ENCODE measurements around the gene ETS1.

Gene ETS1

DNA sequence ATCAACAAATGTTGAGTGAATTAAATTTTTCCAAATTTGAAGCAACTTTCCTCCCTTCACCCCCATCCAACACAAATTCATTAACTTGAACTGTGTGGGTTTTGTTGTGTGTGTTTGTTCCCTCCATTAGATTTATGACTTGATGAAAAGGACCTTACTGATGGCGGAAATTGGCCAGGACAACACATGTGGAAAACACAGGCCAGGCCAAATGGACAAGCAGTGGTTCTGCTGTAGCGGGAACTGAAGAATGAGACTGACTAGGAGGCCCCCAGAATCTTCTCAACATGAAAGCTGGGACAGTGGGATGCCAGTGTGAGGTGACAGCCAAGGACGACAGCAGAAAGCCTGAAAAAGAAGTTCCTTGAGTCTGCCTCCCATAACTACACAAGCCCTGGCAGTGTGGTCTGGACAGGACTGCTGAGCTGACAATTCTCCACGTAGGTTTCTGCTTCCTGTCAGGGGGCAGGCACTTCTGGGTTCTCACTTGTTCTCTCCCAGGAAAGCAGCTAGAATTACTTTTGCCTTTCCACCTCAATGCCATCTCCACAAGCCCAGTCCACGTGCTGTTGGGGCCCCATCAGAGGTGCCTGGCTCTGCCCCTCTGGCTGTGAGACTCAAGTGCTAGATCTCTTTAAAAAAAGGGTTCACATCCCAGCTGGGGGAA is 94.3 kb downstream of the ETS1 start:
- TF ChIP-seq, protein P1, sequence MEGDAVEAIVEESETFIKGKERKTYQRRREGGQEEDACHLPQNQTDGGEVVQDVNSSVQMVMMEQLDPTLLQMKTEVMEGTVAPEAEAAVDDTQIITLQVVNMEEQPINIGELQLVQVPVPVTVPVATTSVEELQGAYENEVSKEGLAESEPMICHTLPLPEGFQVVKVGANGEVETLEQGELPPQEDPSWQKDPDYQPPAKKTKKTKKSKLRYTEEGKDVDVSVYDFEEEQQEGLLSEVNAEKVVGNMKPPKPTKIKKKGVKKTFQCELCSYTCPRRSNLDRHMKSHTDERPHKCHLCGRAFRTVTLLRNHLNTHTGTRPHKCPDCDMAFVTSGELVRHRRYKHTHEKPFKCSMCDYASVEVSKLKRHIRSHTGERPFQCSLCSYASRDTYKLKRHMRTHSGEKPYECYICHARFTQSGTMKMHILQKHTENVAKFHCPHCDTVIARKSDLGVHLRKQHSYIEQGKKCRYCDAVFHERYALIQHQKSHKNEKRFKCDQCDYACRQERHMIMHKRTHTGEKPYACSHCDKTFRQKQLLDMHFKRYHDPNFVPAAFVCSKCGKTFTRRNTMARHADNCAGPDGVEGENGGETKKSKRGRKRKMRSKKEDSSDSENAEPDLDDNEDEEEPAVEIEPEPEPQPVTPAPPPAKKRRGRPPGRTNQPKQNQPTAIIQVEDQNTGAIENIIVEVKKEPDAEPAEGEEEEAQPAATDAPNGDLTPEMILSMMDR (IDR thresholded peaks at IDR 0.05; ENCODE audit: borderline replicate concordance, insufficient read depth, low read depth, low read length) = no peak

DNA sequence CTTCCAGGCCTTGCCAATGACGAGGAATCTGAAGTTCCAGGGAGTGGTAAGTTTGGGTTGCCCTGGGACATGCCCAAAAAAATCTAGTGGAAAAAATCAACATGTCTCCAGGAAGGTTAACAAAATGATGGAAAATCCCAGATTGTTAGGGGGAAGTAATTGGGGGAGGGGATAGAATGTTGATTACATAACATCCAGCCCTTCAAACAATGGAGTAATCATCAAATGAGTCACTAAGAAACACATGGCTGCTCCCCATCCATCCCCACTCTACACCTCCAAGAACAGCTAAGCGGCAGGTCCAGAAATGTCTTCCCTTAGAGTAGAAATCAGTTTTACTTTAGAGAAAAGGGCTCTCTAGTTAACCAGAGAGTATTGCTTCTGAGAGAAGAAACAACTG is 94.9 kb downstream of the ETS1 start:
- H3K4me3 ChIP-seq (ENCODE audit: low read depth, low read length) = no peak overlapping the region
- TF ChIP-seq, protein P1 (IDR thresholded peaks at IDR 0.05; ENCODE audit: borderline replicate concordance, insufficient read depth, low read depth, low read length) = no peak

More for the DNA sequence above, 94.3 kb downstream of the ETS1 start:
- H3K4me3 ChIP-seq (ENCODE audit: low read depth, low read length) = no peak overlapping the region

DNA sequence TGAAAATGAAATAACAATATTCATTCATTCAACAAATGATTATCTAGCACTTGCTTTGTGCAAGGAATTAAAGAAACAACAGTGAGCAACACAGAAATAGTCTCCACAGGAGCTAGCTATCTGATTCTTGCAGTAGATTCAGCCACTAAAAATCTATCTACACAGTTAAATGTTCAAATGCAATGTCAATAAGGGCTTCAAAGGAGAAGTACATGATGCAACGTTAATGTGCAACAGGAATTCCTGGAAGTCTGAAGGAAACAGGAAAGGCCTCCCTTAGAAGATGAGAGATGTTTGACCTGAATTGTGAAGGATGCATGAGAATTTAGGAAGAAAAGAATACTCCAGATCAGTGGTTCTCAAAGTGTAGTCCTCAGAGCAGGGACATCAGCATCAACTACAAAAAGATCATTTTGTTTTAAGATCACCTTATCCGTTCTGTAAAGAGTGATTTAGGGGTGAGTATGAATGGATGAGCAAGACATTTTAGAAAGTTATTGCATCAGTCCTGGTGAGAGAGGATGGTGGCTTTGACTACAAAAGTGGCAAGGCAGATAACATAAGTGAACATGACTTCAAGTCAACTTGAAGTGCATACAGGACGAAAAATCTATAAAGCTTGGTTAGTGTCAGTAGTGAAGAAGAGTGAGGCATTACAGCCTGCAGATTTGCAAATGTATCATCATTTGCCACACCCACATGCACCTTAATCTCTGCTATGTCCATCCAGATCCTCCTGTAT is 96.0 kb downstream of the ETS1 start:
- TF ChIP-seq, protein P1 (IDR thresholded peaks at IDR 0.05; ENCODE audit: borderline replicate concordance, insufficient read depth, low read depth, low read length) = no peak
- no peak overlapping the region for H3K4me3 ChIP-seq (ENCODE audit: low read depth, low read length)

DNA sequence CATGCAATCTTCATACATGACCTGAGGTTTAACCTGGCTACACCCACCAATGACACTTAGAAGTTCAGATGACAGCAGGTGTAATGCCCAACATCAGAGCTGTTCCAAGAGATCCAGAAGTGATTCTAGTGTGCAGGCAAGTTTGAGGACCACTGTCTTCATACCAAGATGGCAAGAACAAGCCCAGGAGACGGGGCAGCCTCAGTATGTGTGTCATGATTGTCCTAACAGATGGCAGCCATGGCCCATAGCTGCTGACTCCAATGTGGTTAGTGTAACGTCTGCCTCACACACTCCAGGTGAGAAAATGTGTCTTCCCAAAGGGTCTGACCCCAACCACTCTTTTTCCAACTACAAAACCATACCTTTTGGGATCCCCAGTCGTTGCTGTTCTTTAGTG is 97.3 kb downstream of the ETS1 start:
- TF ChIP-seq, protein P1 (IDR thresholded peaks at IDR 0.05; ENCODE audit: borderline replicate concordance, insufficient read depth, low read depth, low read length) = no peak
- no peak overlapping the region for H3K4me3 ChIP-seq (ENCODE audit: low read depth, low read length)

DNA sequence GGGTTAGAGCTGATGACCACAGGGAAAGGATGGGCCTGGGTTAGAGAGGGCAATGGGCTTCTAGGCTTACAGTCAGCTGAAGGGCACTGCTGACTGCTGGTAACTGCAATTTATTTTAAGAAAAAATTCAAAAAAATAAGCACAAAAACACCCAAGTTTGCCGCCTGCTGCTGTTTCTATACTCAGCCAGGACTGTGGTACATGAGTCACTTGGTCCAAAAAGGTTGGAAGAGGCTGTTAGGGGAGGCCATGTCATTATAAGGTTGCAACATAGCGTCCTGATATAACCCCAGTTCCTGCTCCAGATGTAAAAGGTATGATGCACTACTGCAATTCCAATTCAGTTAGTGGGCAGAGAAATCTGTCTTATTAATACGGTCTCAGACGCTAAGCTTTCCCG is 98.9 kb downstream of the ETS1 start:
- TF ChIP-seq, protein P1 (IDR thresholded peaks at IDR 0.05; ENCODE audit: borderline replicate concordance, insufficient read depth, low read depth, low read length) = no peak

DNA sequence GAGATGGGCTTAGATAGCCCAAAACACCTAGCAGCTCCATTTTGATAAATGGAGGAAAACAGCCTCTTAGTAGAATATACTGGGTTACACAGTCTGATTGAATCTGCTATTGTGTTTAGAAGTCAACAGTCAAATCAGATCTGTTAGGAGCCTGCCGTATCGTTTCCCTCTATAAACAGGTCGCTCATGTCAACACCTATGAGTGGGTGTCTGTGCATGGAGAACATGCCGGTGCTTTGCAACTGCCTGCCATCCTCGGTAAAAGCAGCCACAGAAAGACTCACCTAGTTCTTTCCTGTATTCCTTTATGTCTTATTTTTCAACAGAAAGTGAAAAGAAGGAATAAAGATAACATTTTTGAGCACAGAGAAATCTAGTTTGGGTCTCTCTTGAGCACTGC is 99.4 kb downstream of the ETS1 start:
- H3K4me3 ChIP-seq (ENCODE audit: low read depth, low read length) = no peak overlapping the region

More for the DNA sequence above, 98.9 kb downstream of the ETS1 start:
- H3K4me3 ChIP-seq (ENCODE audit: low read depth, low read length) = no peak overlapping the region

More for the DNA sequence above, 99.4 kb downstream of the ETS1 start:
- TF ChIP-seq, protein P1 (IDR thresholded peaks at IDR 0.05; ENCODE audit: borderline replicate concordance, insufficient read depth, low read depth, low read length) = no peak

Measured in GM12875 (cell line).